OCI-LY7 (cell line): ENCODE results near the gene AMBP. TPM values are rescaled to one million over a fixed set of nuclear protein-coding genes. Genes with fewer than 3 reads are reported as not detected.

Source experiments
- BruUV-seq: library from RNA; stranded (reverse); fragments of 400-500 nt; replicated peaks from 2 replicates; lab custom pipeline; 2021; lab: Mats Ljungman, UMichigan
- CTCF ChIA-PET: fragments of 300-600 bp; sonication (Branson Sonifier 250); formaldehyde crosslinking; loops from one replicate; lab custom pipeline; 2022; ENCODE audit warnings: antibody characterized with exemption; ENCODE audit not compliant: unreplicated experiment; lab: Charles Lee
- POLR2A ChIA-PET: fragments of 300-600 bp; sonication (Branson Sonifier 250); formaldehyde crosslinking; loops from one replicate; lab custom pipeline; 2022; ENCODE audit warnings: antibody characterized with exemption; lab: Charles Lee
- DNase-seq: peaks from one replicate; pipeline ENCODE4 v3.0.0-alpha.2; 2015; ENCODE audit warnings: low spot score
- H2AFZ ChIP-seq: fragments of 200-600 bp; sonication (generic), shearing (Covaris generic); 2 replicates; pipeline ENCODE4 v1.6.1; 2014; ENCODE audit warnings: mild to moderate bottlenecking, antibody characterized with exemption, low read length, moderate library complexity
- H3K27ac ChIP-seq: fragments of 200-600 bp; sonication (generic); 2 replicates; pipeline ENCODE4 v1.5.1; 2014; ENCODE audit warnings: mixed run types, low read depth, mild to moderate bottlenecking, moderate library complexity, low read length, inconsistent platforms; ENCODE audit not compliant: poor library complexity, severe bottlenecking
- H3K36me3 ChIP-seq: fragments of 200-600 bp; sonication (generic); 2 replicates; pipeline ENCODE4 v1.6.1; 2014; ENCODE audit warnings: mild to moderate bottlenecking, antibody characterized with exemption, low read length, moderate library complexity, mixed read lengths; ENCODE audit not compliant: insufficient read depth
- H3K4me1 ChIP-seq: fragments of 200-600 bp; sonication (generic); 2 replicates; pipeline ENCODE4 v1.5.1; 2014; ENCODE audit warnings: mild to moderate bottlenecking, low read length; ENCODE audit not compliant: insufficient read depth, poor library complexity, severe bottlenecking
- H3K4me2 ChIP-seq: fragments of 200-600 bp; sonication (generic); 2 replicates; pipeline ENCODE4 v1.6.1; 2014; ENCODE audit warnings: mild to moderate bottlenecking, low read length
- H3K4me3 ChIP-seq: fragments of 200-600 bp; sonication (generic); 2 replicates; pipeline ENCODE4 v1.5.1; 2014; ENCODE audit warnings: mild to moderate bottlenecking, low read depth, low read length; ENCODE audit not compliant: poor library complexity, severe bottlenecking
- H3K79me2 ChIP-seq: fragments of 200-600 bp; sonication (generic); 2 replicates; pipeline ENCODE4 v1.6.1; 2016; ENCODE audit warnings: low read depth, mild to moderate bottlenecking, low read length, moderate library complexity, mixed read lengths; ENCODE audit not compliant: insufficient read depth
- H3K9me2 ChIP-seq: fragments of 200-600 bp; sonication (generic); 2 replicates; pipeline ENCODE4 v1.6.1; 2016; ENCODE audit warnings: mild to moderate bottlenecking, low read length, mixed read lengths; ENCODE audit not compliant: insufficient read depth
- H3K9me3 ChIP-seq: fragments of 200-600 bp; sonication (generic); 2 replicates; pipeline ENCODE4 v1.6.1; 2014; ENCODE audit warnings: mild to moderate bottlenecking, mixed run types, low read length, mixed read lengths
- H4K20me1 ChIP-seq: fragments of 200-600 bp; sonication (generic); 2 replicates; pipeline ENCODE4 v1.6.1; 2014; ENCODE audit warnings: mild to moderate bottlenecking, antibody characterized with exemption, low read length, moderate library complexity, mixed read lengths; ENCODE audit not compliant: insufficient read depth
- CTCF ChIP-seq: fragments of 200-600 bp; sonication (generic); conservative IDR thresholded peaks from 2 replicates; pipeline ENCODE4 v1.5.1; 2014; ENCODE audit warnings: mild to moderate bottlenecking, antibody characterized with exemption, low read length, moderate library complexity, mixed read lengths
- EZH2phosphoT487 ChIP-seq: fragments of 200-600 bp; sonication (generic); IDR thresholded peaks from 2 replicates; pipeline ENCODE4 v1.6.1; 2018; ENCODE audit warnings: low read depth, borderline replicate concordance, mild to moderate bottlenecking, mixed run types, antibody characterized with exemption, low read length, moderate library complexity, mixed read lengths
- intact Hi-C: fragments of 100-400 bp; cut with micrococcal nuclease; formaldehyde crosslinking; loops from one replicate; pipeline ENCODE4 v1.10.0; 2022; ENCODE audit not compliant: unreplicated experiment
- total RNA-seq, 2 experiments: library from RNA; depleted of rRNA in 1 of 2; stranded (reverse); fragments of >200 nt in 1 of 2; shearing (Covaris generic) in 1 of 2; gene quantifications; 2 replicates each; pipeline ENCODE4 v1.2.3, GENCODE V29; 2014 to 2022

Gene AMBP
- total RNA-seq, 2 experiments from 2014 or later: not detected

GRCh38 chr9:114012126-114012525 lies 66.0 kb downstream of the AMBP start:
- H4K20me1 ChIP-seq: no peaks in the 10 kb centered on the region
- intact Hi-C loops: no loop called here
- no peaks in the 10 kb centered on the region for H3K9me2 ChIP-seq
- TF ChIP-seq EZH2phosphoT487 (no peak), CTCF (no peak)
- no peaks in the 10 kb centered on the region for H3K79me2 ChIP-seq
- no peak overlapping the region for H3K27ac ChIP-seq
- H3K4me3 ChIP-seq: no peak overlapping the region
- no TSS peak for BruUV-seq
- no peak overlapping the region for H2AFZ ChIP-seq
- no peaks in the 10 kb centered on the region for H3K36me3 ChIP-seq
- H3K4me1 ChIP-seq: no peaks in the 10 kb centered on the region
- no peak for DNase-seq
- CTCF ChIA-PET: no interaction called here
- no peaks in the 10 kb centered on the region for H3K9me3 ChIP-seq
- POLR2A ChIA-PET: no interaction called here
- H3K4me2 ChIP-seq: no peak overlapping the region

GRCh38 chr9:114011313-114011712 lies 66.8 kb downstream of the AMBP start:
- Histone ChIP-seq H4K20me1 (no peaks in the 10 kb centered on the region), H3K27ac (no peak overlapping the region), H3K9me3 (no peaks in the 10 kb centered on the region), H3K79me2 (no peaks in the 10 kb centered on the region), H3K9me2 (no peaks in the 10 kb centered on the region), H2AFZ (no peak overlapping the region), H3K4me3 (no peak overlapping the region), H3K36me3 (no peaks in the 10 kb centered on the region), H3K4me1 (no peaks in the 10 kb centered on the region), H3K4me2 (no peak overlapping the region)
- TF ChIP-seq CTCF (no peak), EZH2phosphoT487 (no peak)
- BruUV-seq: no TSS peak
- intact Hi-C loops: no loop called here
- DNase-seq: no peak
- CTCF ChIA-PET: no interaction called here
- POLR2A ChIA-PET: no interaction called here

Other genes with a start within 250 kb of the AMBP start
- gene ZNF618, start 202.0 kb downstream of the AMBP start, total RNA-seq (2014; rRNA removed; shearing (Covaris generic)): not detected in 2 replicates
- gene ZNF618, start 202.0 kb downstream of the AMBP start, total RNA-seq (2022): not detected in 2 replicates
- gene KIF12, start 21.0 kb upstream of the AMBP start, total RNA-seq (2014; rRNA removed; shearing (Covaris generic)): not detected in 2 replicates
- gene KIF12, start 21.0 kb upstream of the AMBP start, total RNA-seq (2022): not detected in 2 replicates
- not detected in 2 replicates for gene COL27A1, start 77.2 kb upstream of the AMBP start, total RNA-seq (2014; rRNA removed; shearing (Covaris generic))
- gene COL27A1, start 77.2 kb upstream of the AMBP start, total RNA-seq (2022): not detected in 2 replicates
- not detected in 2 replicates for gene ORM1, start 244.8 kb upstream of the AMBP start, total RNA-seq (2014; rRNA removed; shearing (Covaris generic))
- not detected in 2 replicates for gene ORM1, start 244.8 kb upstream of the AMBP start, total RNA-seq (2022)